ENCODE measurements around the gene ADAMTS9. TPM values are rescaled to one million over a fixed set of nuclear protein-coding genes. Genes with fewer than 3 reads are reported as not detected.

ADAMTS9 gene
- total RNA-seq, 1 donor from 2014 or later, result 11.7 TPM

DNA sequence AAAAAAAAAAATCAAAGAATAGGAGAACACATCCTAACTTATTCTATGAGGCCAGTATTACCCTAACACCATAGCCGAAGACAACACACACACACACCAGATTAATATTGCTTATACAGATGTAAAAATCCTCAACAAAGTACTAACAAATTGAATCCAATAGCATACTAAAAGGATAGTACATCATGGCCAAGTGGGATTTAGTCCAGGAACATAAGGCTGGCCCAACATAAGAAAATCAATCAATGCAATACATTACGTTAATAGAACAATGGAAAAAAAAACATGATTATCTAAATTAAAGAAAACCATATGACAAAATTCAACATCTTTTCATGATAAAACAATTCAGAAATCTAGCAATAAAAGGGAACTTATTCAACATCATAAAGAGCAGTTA lies 79.1 kb downstream of the ADAMTS9 start:
- H3K4me3 ChIP-seq, result no peak overlapping the region
- DNase-seq (no peak), ATAC-seq (no peak)
- intact Hi-C loops (cut with DNase I), result no loop called here
- H3K4me1 ChIP-seq, result no peaks in the 10 kb centered on the region
- TF ChIP-seq, protein P1, sequence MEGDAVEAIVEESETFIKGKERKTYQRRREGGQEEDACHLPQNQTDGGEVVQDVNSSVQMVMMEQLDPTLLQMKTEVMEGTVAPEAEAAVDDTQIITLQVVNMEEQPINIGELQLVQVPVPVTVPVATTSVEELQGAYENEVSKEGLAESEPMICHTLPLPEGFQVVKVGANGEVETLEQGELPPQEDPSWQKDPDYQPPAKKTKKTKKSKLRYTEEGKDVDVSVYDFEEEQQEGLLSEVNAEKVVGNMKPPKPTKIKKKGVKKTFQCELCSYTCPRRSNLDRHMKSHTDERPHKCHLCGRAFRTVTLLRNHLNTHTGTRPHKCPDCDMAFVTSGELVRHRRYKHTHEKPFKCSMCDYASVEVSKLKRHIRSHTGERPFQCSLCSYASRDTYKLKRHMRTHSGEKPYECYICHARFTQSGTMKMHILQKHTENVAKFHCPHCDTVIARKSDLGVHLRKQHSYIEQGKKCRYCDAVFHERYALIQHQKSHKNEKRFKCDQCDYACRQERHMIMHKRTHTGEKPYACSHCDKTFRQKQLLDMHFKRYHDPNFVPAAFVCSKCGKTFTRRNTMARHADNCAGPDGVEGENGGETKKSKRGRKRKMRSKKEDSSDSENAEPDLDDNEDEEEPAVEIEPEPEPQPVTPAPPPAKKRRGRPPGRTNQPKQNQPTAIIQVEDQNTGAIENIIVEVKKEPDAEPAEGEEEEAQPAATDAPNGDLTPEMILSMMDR (IDR thresholded peaks at IDR 0.05), result no peak
- H3K27ac ChIP-seq, result no peak overlapping the region
- no peaks in the 10 kb centered on the region for H3K9me3 ChIP-seq
- H3K36me3 ChIP-seq, result peaks cover 17% of the 10 kb centered on the region
- no peaks in the 10 kb centered on the region for H3K27me3 ChIP-seq (ENCODE audit: low read depth)

DNA sequence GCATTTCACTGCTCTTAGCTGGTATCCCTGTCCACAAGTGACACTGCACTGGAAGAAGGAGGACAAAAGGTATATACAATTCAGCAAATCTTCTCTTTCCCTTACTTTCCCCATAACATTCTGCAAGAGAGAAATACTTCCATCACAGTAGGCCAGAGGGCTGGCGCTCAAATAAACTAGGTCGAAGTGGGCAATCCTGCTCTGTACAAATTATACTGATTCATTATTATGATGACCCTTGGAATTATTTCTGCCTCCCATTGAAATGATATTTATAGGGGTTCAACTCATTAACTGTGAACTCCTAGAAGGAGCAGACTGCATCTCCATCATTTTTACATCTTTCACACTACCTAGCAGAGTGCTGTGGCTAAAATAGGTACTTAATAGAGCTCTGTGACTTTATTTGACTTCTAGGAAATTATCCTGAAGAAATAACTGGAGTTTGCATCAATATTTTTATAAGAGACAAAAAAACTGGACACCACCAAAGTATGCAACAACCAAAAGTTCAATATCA lies 80.7 kb downstream of the ADAMTS9 start:
- H3K27ac ChIP-seq, result no peak overlapping the region
- H3K4me3 ChIP-seq, result no peak overlapping the region
- no peaks in the 10 kb centered on the region for H3K9me3 ChIP-seq
- H3K36me3 ChIP-seq, result peaks cover 26% of the 10 kb centered on the region
- TF ChIP-seq, protein P1 (IDR thresholded peaks at IDR 0.05), result no peak
- intact Hi-C loops (cut with DNase I), result no loop called here
- DNase-seq (no peak), ATAC-seq (no peak)
- H3K4me1 ChIP-seq, result no peaks in the 10 kb centered on the region
- H3K27me3 ChIP-seq (ENCODE audit: low read depth), result no peaks in the 10 kb centered on the region

DNA sequence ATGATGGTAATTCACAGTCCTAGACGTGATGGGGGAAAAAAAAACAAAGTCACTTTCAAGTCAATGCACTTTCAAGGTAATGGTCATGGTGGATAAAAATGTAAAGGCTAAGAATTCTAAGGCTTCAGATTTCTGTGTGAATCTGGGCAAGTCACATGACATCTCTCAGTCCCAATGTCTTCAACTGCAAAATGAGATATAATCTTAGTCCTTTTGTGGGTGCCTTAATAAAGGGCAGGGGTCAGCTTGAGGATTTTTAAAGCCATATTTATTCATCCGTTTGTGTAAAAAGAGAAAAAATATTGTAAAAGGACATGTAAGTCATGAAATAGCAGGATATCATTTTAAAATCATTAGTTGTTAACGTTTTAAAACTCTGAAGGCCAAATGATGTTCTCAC lies 83.5 kb downstream of the ADAMTS9 start:
- TF ChIP-seq, protein P1 (IDR thresholded peaks at IDR 0.05), result no peak
- ATAC-seq, result no peak
- no peak for DNase-seq
- no peaks in the 10 kb centered on the region for H3K9me3 ChIP-seq
- no peaks in the 10 kb centered on the region for H3K4me1 ChIP-seq
- H3K4me3 ChIP-seq, result no peak overlapping the region
- peaks cover 38% of the 10 kb centered on the region for H3K36me3 ChIP-seq
- intact Hi-C loops (cut with DNase I), result no loop called here
- H3K27me3 ChIP-seq (ENCODE audit: low read depth), result no peaks in the 10 kb centered on the region
- H3K27ac ChIP-seq, result no peak overlapping the region

DNA sequence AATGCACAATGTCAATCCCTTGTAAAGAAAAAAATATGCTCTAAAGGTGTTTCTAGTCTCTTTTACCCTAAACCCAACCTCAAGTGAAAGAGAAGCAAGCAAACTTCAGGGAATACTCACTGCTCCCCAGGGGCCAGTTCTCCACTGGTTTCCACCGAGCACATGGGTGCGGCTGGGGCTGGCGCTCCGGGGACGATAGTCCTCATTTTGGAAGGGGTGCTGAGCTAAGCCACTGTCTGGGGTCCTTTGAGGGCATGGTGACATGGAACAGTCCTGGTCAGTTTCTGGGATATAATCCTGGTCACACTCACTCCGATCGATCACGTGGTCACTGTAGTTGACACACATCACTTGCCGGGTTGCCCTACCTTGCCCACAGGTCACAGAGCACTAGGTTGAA lies 86.0 kb downstream of the ADAMTS9 start:
- ATAC-seq, result no peak

GRCh38 chr3:64600246-64600950 lies 87.4 kb downstream of the ADAMTS9 start:
- H3K9me3 ChIP-seq, result no peaks in the 10 kb centered on the region
- H3K27me3 ChIP-seq (ENCODE audit: low read depth), result no peaks in the 10 kb centered on the region
- peaks cover 40% of the 10 kb centered on the region for H3K36me3 ChIP-seq
- intact Hi-C loops (cut with DNase I), result no loop called here
- DNase-seq (no peak), ATAC-seq (no peak)
- H3K4me3 ChIP-seq, result no peak overlapping the region
- H3K4me1 ChIP-seq, result no peaks in the 10 kb centered on the region
- no peak overlapping the region for H3K27ac ChIP-seq
- TF ChIP-seq, protein P1 (IDR thresholded peaks at IDR 0.05), result no peak

More for the DNA sequence above, 86.0 kb downstream of the ADAMTS9 start:
- DNase-seq, result no peak
- Histone ChIP-seq H3K27me3 (ENCODE audit: low read depth) (no peaks in the 10 kb centered on the region), H3K36me3 (peaks cover 44% of the 10 kb centered on the region), H3K4me3 (no peak overlapping the region), H3K27ac (no peak overlapping the region), H3K9me3 (no peaks in the 10 kb centered on the region), H3K4me1 (no peaks in the 10 kb centered on the region)
- TF ChIP-seq, protein P1 (IDR thresholded peaks at IDR 0.05), result no peak
- intact Hi-C loops (cut with DNase I), result no loop called here

All from lower lobe of right lung (tissue), 2 donors.